GM06990 (cell line): ENCODE results near the gene UTF1.

ENCODE experiments used
- DNase-seq: peaks from one replicate; pipeline ENCODE4 v3.0.0-alpha.2; 2011; ENCODE audit not compliant: insufficient read length; ENCODE audit errors: extremely low read depth
- H3K27me3 ChIP-seq: replicated peaks from 2 replicates; pipeline ENCODE4 v1.6.0; 2011; ENCODE audit warnings: low read length; ENCODE audit not compliant: control insufficient read depth, insufficient read depth
- H3K36me3 ChIP-seq: 2 replicates; pipeline ENCODE4 v1.5.1; 2011; ENCODE audit warnings: low read length; ENCODE audit not compliant: control insufficient read depth, insufficient read depth
- H3K4me3 ChIP-seq: replicated peaks from 2 replicates; pipeline ENCODE4 v1.5.1; 2011; ENCODE audit warnings: low read depth, mild to moderate bottlenecking, control low read depth, low read length
- CTCF ChIP-seq: IDR thresholded peaks from 2 replicates; pipeline ENCODE4 v1.5.1; 2011; ENCODE audit warnings: low read length, control low read depth, mild to moderate bottlenecking, inconsistent platforms; ENCODE audit not compliant: insufficient read depth, poor library complexity, severe bottlenecking

Gene UTF1

GRCh38 chr10:133246236-133246626 lies 16.2 kb downstream of the UTF1 start:
- no peak for TF ChIP-seq CTCF
- Histone ChIP-seq H3K4me3 (no peak overlapping the region), H3K27me3 (no peaks in the 10 kb centered on the region; the same call in 1 of the 2 replicates), H3K36me3 (no peaks in the 10 kb centered on the region)
- no peak for DNase-seq

GRCh38 chr10:133247681-133248333 lies 17.8 kb downstream of the UTF1 start:
- H3K27me3 ChIP-seq = no peaks in the 10 kb centered on the region; the same call in 1 of the 2 replicates

GRCh38 chr10:133248334-133248715 lies 18.3 kb downstream of the UTF1 start:
- Histone ChIP-seq H3K4me3 (no peak overlapping the region), H3K27me3 (no peaks in the 10 kb centered on the region; the same call in 1 of the 2 replicates), H3K36me3 (no peaks in the 10 kb centered on the region)
- DNase-seq = no peak
- TF ChIP-seq CTCF = no peak

More at GRCh38 chr10:133247681-133248333, 17.8 kb downstream of the UTF1 start:
- TF ChIP-seq CTCF = no peak
- Histone ChIP-seq H3K4me3 (no peak overlapping the region), H3K36me3 (no peaks in the 10 kb centered on the region)
- DNase-seq = no peak

GRCh38 chr10:133249094-133249780 lies 19.2 kb downstream of the UTF1 start:
- Histone ChIP-seq H3K36me3 (no peaks in the 10 kb centered on the region), H3K4me3 (no peak overlapping the region), H3K27me3 (no peaks in the 10 kb centered on the region; the same call in 1 of the 2 replicates)
- DNase-seq = no peak
- TF ChIP-seq CTCF = peak; percentile 8

GRCh38 chr10:133249975-133250754 lies 20.1 kb downstream of the UTF1 start:
- no peaks in the 10 kb centered on the region for H3K36me3 ChIP-seq
- no peak overlapping the region for H3K4me3 ChIP-seq
- TF ChIP-seq CTCF = no peak
- DNase-seq = no peak
- no peaks in the 10 kb centered on the region; the same call in 1 of the 2 replicates for H3K27me3 ChIP-seq
